Endothelial cell (in vitro differentiated cells): ENCODE results near the gene ABHD16B. TPM values are rescaled to one million over a fixed set of nuclear protein-coding genes. Genes with fewer than 3 reads are reported as not detected.

Source experiments
- DNase-seq: peaks from one replicate; pipeline ENCODE4 v3.0.0; 2021; ENCODE audit warnings: low spot score
- H3K27ac Mint-ChIP-seq: one replicate; pipeline ENCODE4 v1.8.0; 2021; ENCODE audit warnings: mixed read lengths, inconsistent platforms; ENCODE audit not compliant: unreplicated experiment
- H3K27me3 Mint-ChIP-seq: one replicate; pipeline ENCODE4 v1.8.0; 2021; ENCODE audit warnings: mild to moderate bottlenecking, moderate library complexity, mixed read lengths, inconsistent platforms; ENCODE audit not compliant: unreplicated experiment
- H3K36me3 Mint-ChIP-seq: one replicate; pipeline ENCODE4 v1.8.0; 2021; ENCODE audit warnings: mild to moderate bottlenecking, low read depth, mixed read lengths, inconsistent platforms; ENCODE audit not compliant: unreplicated experiment
- H3K4me1 Mint-ChIP-seq: one replicate; pipeline ENCODE4 v1.8.0; 2021; ENCODE audit warnings: mild to moderate bottlenecking, mixed read lengths, inconsistent platforms; ENCODE audit not compliant: unreplicated experiment
- H3K4me3 Mint-ChIP-seq: one replicate; pipeline ENCODE4 v1.8.0; 2021; ENCODE audit warnings: mild to moderate bottlenecking, mixed read lengths, inconsistent platforms; ENCODE audit not compliant: unreplicated experiment
- H3K9me3 Mint-ChIP-seq: one replicate; pipeline ENCODE4 v1.8.0; 2021; ENCODE audit warnings: mixed read lengths, inconsistent platforms; ENCODE audit not compliant: unreplicated experiment
- CTCF ChIP-seq: fragments of 200-600 bp; sonication (generic); IDR thresholded peaks from one replicate; pipeline ENCODE4 v1.5.0; 2021; ENCODE audit warnings: antibody characterized with exemption; ENCODE audit not compliant: unreplicated experiment
- total RNA-seq: library from RNA; stranded (reverse); fragmentation: NEBNext Ultra II Directional; extraction: Animal tissue kit (Norgen Biotek cat#: 25700); gene quantifications from one replicate; pipeline ENCODE4 v1.2.1, GENCODE V29; 2021; ENCODE audit not compliant: unreplicated experiment

The ABHD16B gene
- total RNA-seq, 1 donor from 2014 or later: not detected

GRCh38 chr20:63889241-63890200, 28.2 kb downstream of the ABHD16B start:
- no peak overlapping the region for H3K27ac Mint-ChIP-seq
- peaks cover 6% of the 10 kb centered on the region for H3K4me1 Mint-ChIP-seq
- DNase-seq: no peak
- peak overlapping the region; percentile 9 for H3K4me3 Mint-ChIP-seq
- H3K36me3 Mint-ChIP-seq: peaks cover 34% of the 10 kb centered on the region
- H3K27me3 Mint-ChIP-seq: peaks cover 5% of the 10 kb centered on the region
- no peak for TF ChIP-seq CTCF
- no peaks in the 10 kb centered on the region for H3K9me3 Mint-ChIP-seq

- DNase-seq: no peak
- Mint-ChIP-seq H3K4me3 (peak overlapping the region; percentile 24), H3K36me3 (peaks cover 34% of the 10 kb centered on the region), H3K9me3 (no peaks in the 10 kb centered on the region), H3K27ac (no peak overlapping the region), H3K4me1 (peaks cover 6% of the 10 kb centered on the region), H3K27me3 (peaks cover 5% of the 10 kb centered on the region)
- TF ChIP-seq CTCF: no peak
These were observed 28.9 kb downstream of the ABHD16B start for GRCh38 chr20:63890201-63890576.

GRCh38 chr20:63890616-63891015, 29.3 kb downstream of the ABHD16B start:
- TF ChIP-seq CTCF: no peak
- no peaks in the 10 kb centered on the region for H3K9me3 Mint-ChIP-seq
- H3K4me1 Mint-ChIP-seq: peaks cover 6% of the 10 kb centered on the region

GRCh38 chr20:63891061-63892002, 30.0 kb downstream of the ABHD16B start:
- Mint-ChIP-seq H3K36me3 (peaks cover 34% of the 10 kb centered on the region), H3K4me1 (peaks cover 13% of the 10 kb centered on the region), H3K27me3 (peaks cover 11% of the 10 kb centered on the region), H3K9me3 (no peaks in the 10 kb centered on the region), H3K4me3 (peak overlapping the region; percentile 47), H3K27ac (no peak overlapping the region)
- DNase-seq: no peak
- no peak for TF ChIP-seq CTCF

More at GRCh38 chr20:63890616-63891015, 29.3 kb downstream of the ABHD16B start:
- H3K4me3 Mint-ChIP-seq: no peak overlapping the region
- peaks cover 7% of the 10 kb centered on the region for H3K27me3 Mint-ChIP-seq
- peaks cover 34% of the 10 kb centered on the region for H3K36me3 Mint-ChIP-seq
- no peak overlapping the region for H3K27ac Mint-ChIP-seq
- DNase-seq: no peak
